Karpas-422 (cell line): ENCODE measurements around the gene NSUN5. TPM values are rescaled to one million over a fixed set of nuclear protein-coding genes. Genes with fewer than 3 reads are reported as not detected.

Source experiments
- DNase-seq: peaks from one replicate; pipeline ENCODE4 v3.0.0-alpha.2; 2015
- H2AFZ ChIP-seq: fragments of 200-600 bp; sonication (generic); 2 replicates; pipeline ENCODE4 v1.6.1; 2014; ENCODE audit warnings: antibody characterized with exemption, low read length, mixed read lengths
- H3K27ac ChIP-seq: fragments of 200-600 bp; sonication (generic); 2 replicates; pipeline ENCODE4 v1.5.1; 2014; ENCODE audit warnings: mild to moderate bottlenecking, low read length, moderate library complexity
- H3K27me3 ChIP-seq: fragments of 200-600 bp; sonication (generic); 2 replicates; pipeline ENCODE4 v1.6.1; 2014; ENCODE audit warnings: low read length, mixed read lengths
- H3K36me3 ChIP-seq: fragments of 200-600 bp; sonication (generic); 2 replicates; pipeline ENCODE4 v1.6.1; 2014; ENCODE audit warnings: low read length, mixed read lengths; ENCODE audit not compliant: insufficient read depth
- H3K4me1 ChIP-seq: fragments of 200-600 bp; sonication (generic); 2 replicates; pipeline ENCODE4 v1.6.1; 2014; ENCODE audit warnings: mild to moderate bottlenecking, low read length, mixed read lengths
- H3K4me2 ChIP-seq: fragments of 200-600 bp; sonication (generic); 2 replicates; pipeline ENCODE4 v1.6.1; 2014; ENCODE audit warnings: low read length, low read depth, mild to moderate bottlenecking; ENCODE audit not compliant: poor library complexity, severe bottlenecking
- H3K4me3 ChIP-seq: fragments of 200-600 bp; sonication (generic); 2 replicates; pipeline ENCODE4 v1.5.1; 2014; ENCODE audit warnings: mild to moderate bottlenecking, antibody characterized with exemption, low read length, mixed read lengths
- H3K79me2 ChIP-seq: fragments of 200-600 bp; sonication (generic); 2 replicates; pipeline ENCODE4 v1.6.1; 2014; ENCODE audit warnings: mild to moderate bottlenecking, low read length, mixed read lengths
- H3K9ac ChIP-seq: fragments of 200-600 bp; sonication (generic); 2 replicates; pipeline ENCODE4 v1.6.0; 2014; ENCODE audit warnings: low read length
- H3K9me2 ChIP-seq: fragments of 200-600 bp; sonication (generic), shearing (Covaris generic); replicated peaks from 2 replicates; pipeline ENCODE4 v1.6.0; 2014; ENCODE audit warnings: mild to moderate bottlenecking, low read length, moderate library complexity; ENCODE audit not compliant: insufficient read depth
- H3K9me3 ChIP-seq: fragments of 300-700, 200-600 bp; sonication (generic); 2 replicates; pipeline ENCODE4 v1.6.1; 2014; ENCODE audit warnings: low read length, mixed read lengths
- H4K20me1 ChIP-seq: fragments of 200-600 bp; sonication (generic); 2 replicates; pipeline ENCODE4 v1.6.1; 2014; ENCODE audit warnings: mild to moderate bottlenecking, antibody characterized with exemption, low read length, low read depth; ENCODE audit not compliant: insufficient read depth
- total RNA-seq: library from RNA; depleted of rRNA; stranded (reverse); fragments of >200 nt; shearing (Covaris generic); gene quantifications from 2 replicates; pipeline ENCODE4 v1.2.3, GENCODE V29; 2014; ENCODE audit warnings: low replicate concordance

The NSUN5 gene
- total RNA-seq, 1 experiment from 2014 or later, result 31.6 TPM

GRCh38 chr7:73349763-73350162, 41.1 kb upstream of the NSUN5 start:
- Histone ChIP-seq H3K36me3 (no peaks in the 10 kb centered on the region), H2AFZ (no peak overlapping the region), H3K9me2 (no peaks in the 10 kb centered on the region), H3K4me3 (no peak overlapping the region), H4K20me1 (no peaks in the 10 kb centered on the region), H3K27me3 (no peaks in the 10 kb centered on the region), H3K79me2 (no peaks in the 10 kb centered on the region), H3K4me1 (no peaks in the 10 kb centered on the region), H3K9me3 (no peaks in the 10 kb centered on the region), H3K27ac (no peak overlapping the region), H3K9ac (no peak overlapping the region), H3K4me2 (no peak overlapping the region)
- DNase-seq, result no peak

DNA sequence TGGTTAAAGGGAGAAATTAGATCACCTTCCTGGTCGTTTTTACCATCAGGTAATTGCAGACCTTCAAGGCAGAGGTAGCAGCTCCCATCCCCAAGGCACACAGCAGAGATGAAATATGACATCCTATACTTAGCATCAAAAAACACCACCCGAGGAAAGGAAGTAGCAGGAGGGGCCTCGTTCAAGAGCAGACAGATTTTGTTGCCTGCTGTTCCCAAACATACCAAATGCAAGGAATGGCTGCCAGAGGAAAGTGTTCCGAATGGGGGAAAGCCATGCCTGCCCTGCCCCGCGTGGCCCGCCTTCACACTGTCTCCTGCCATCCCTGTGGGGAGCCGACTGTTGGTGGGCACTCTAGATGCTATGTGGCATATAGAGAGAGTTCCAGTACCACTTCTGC, 37.3 kb upstream of the NSUN5 start:
- Histone ChIP-seq H3K27me3 (no peaks in the 10 kb centered on the region), H3K9me2 (no peaks in the 10 kb centered on the region), H3K9ac (no peak overlapping the region), H3K36me3 (no peaks in the 10 kb centered on the region), H3K9me3 (no peaks in the 10 kb centered on the region), H3K4me2 (no peak overlapping the region), H3K4me3 (no peak overlapping the region), H2AFZ (no peak overlapping the region), H3K4me1 (no peaks in the 10 kb centered on the region), H3K79me2 (no peaks in the 10 kb centered on the region), H3K27ac (no peak overlapping the region), H4K20me1 (no peaks in the 10 kb centered on the region)
- no peak for DNase-seq

GRCh38 chr7:73345538-73345937, 36.9 kb upstream of the NSUN5 start:
- no peaks in the 10 kb centered on the region for H3K36me3 ChIP-seq
- no peaks in the 10 kb centered on the region for H3K4me1 ChIP-seq
- no peak overlapping the region for H3K4me2 ChIP-seq
- no peak overlapping the region for H3K27ac ChIP-seq
- no peak overlapping the region for H3K9ac ChIP-seq
- H2AFZ ChIP-seq, result no peak overlapping the region
- H3K9me2 ChIP-seq, result no peaks in the 10 kb centered on the region
- DNase-seq, result no peak
- H3K79me2 ChIP-seq, result no peaks in the 10 kb centered on the region
- no peaks in the 10 kb centered on the region for H3K27me3 ChIP-seq
- H3K9me3 ChIP-seq, result no peaks in the 10 kb centered on the region
- H4K20me1 ChIP-seq, result no peaks in the 10 kb centered on the region
- no peak overlapping the region for H3K4me3 ChIP-seq

DNA sequence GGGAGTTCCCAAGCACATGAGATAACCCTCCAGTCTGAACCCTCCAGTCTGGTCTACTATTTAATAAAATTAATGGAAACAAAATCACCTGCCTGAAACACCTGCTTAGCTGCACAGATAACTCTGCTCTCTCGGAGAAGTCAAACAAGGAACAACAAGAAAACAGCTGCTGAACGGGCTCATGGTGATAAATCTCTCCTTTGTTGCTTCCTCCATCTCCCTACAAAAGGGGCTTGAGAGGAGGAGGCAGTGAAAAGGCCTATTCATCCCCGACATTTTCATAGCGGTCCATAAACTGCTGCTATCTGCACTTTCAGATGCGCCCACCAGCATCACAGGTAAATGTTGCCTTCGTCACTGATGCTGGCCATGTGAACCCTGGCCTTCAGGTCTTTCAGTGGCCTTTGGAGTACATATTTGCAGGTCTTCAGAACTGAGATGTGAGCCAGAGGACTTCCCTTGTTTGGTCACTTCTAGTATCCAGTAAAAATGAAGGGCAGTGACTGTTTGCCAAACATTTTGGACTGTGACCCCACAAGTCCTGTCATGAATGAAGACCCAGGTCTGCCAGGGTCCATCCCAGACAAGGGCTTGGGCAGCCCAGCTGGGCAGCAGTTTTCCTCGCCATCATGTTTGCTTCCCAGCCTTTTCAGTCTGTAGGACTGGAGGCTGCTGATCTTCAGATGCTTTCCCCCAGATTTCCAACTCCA, 35.2 kb upstream of the NSUN5 start:
- Histone ChIP-seq H2AFZ (no peak overlapping the region), H3K27ac (no peak overlapping the region), H3K4me2 (no peak overlapping the region), H3K9me3 (no peaks in the 10 kb centered on the region), H3K9ac (no peak overlapping the region), H3K4me3 (no peak overlapping the region), H3K9me2 (no peaks in the 10 kb centered on the region), H4K20me1 (no peaks in the 10 kb centered on the region), H3K4me1 (peaks cover 1% of the 10 kb centered on the region; the same call in 1 of the 2 replicates), H3K36me3 (no peaks in the 10 kb centered on the region), H3K79me2 (no peaks in the 10 kb centered on the region), H3K27me3 (no peaks in the 10 kb centered on the region)
- DNase-seq, result no peak

DNA sequence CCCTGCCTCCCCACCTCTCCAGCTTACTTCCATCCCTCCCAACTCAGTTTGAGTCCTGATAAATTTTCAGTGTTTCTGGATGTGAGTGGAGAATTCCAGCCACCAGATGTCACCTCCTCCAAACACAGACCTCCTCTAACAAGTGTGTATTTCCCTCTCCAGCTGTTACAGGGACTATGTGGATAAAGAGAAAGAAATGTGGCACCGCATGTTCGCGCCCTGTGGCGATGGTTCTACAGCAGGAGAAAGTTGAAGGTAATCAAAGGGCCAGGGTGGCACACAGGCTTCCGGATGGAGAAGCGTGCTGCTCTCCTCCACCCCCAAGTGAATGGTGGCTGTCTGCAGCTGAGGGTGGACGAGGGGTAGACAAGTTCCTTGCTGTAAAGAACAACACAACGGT, 34.0 kb upstream of the NSUN5 start:
- H4K20me1 ChIP-seq, result no peaks in the 10 kb centered on the region
- DNase-seq, result no peak
- H3K9me2 ChIP-seq, result no peaks in the 10 kb centered on the region
- H3K9me3 ChIP-seq, result no peaks in the 10 kb centered on the region
- H3K79me2 ChIP-seq, result no peaks in the 10 kb centered on the region
- no peak overlapping the region for H3K4me3 ChIP-seq
- no peaks in the 10 kb centered on the region for H3K27me3 ChIP-seq
- peaks cover 7% of the 10 kb centered on the region for H3K4me1 ChIP-seq
- H3K36me3 ChIP-seq, result no peaks in the 10 kb centered on the region
- no peak overlapping the region for H3K4me2 ChIP-seq
- H3K27ac ChIP-seq, result no peak overlapping the region
- H3K9ac ChIP-seq, result no peak overlapping the region
- no peak overlapping the region for H2AFZ ChIP-seq

DNA sequence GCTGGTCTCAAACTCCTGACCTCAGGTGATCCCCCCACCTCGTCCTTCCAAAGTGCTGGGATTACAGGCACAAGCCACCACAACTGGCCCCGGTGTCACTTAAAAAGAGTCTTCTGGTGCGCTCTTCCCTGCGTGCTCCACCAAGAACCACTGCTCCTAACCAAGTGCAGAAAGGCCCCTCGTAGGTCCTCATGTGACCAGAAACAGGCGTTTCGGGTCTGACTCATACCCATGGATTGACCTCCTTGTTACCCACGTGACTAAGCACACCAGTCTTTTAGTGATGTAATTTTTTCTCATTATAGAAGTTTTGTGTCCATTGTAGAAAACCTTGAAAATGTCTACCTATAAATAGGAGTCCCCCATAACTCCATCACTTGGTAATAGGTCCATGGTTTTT, 33.3 kb upstream of the NSUN5 start:
- Histone ChIP-seq H3K4me3 (no peak overlapping the region), H3K27ac (no peak overlapping the region), H3K4me2 (no peak overlapping the region), H3K79me2 (no peaks in the 10 kb centered on the region), H3K9ac (no peak overlapping the region), H3K36me3 (no peaks in the 10 kb centered on the region), H3K9me3 (no peaks in the 10 kb centered on the region), H3K27me3 (no peaks in the 10 kb centered on the region), H4K20me1 (no peaks in the 10 kb centered on the region), H3K4me1 (peaks cover 7% of the 10 kb centered on the region), H2AFZ (no peak overlapping the region), H3K9me2 (no peaks in the 10 kb centered on the region)
- no peak for DNase-seq

DNA sequence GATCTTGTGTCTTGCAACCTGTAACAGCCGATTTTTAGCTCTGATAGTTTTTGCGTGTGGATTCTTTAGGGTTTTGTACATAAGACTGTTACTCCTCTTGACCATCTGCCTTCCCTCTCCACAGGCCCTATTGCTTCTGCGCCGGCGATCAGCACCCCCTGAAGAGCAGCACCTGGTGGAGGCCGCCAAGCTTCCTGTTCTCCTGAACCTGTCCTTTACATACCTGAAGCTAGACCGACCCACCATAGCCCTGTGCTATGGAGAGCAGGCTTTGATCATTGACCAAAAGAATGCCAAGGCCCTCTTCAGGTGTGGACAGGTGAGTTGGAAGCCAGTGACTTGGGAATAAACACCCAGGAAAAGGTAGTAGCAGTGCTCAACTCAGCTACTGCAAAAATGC, 31.9 kb upstream of the NSUN5 start:
- Histone ChIP-seq H3K9ac (no peak overlapping the region), H3K4me2 (no peak overlapping the region), H3K36me3 (no peaks in the 10 kb centered on the region), H2AFZ (no peak overlapping the region), H3K9me3 (no peaks in the 10 kb centered on the region), H3K4me3 (no peak overlapping the region), H3K27me3 (no peaks in the 10 kb centered on the region), H3K4me1 (peaks cover 7% of the 10 kb centered on the region), H3K27ac (no peak overlapping the region), H3K79me2 (no peaks in the 10 kb centered on the region), H3K9me2 (no peaks in the 10 kb centered on the region), H4K20me1 (no peaks in the 10 kb centered on the region)
- DNase-seq, result no peak

- H3K4me1 ChIP-seq, result peaks cover 7% of the 10 kb centered on the region
- H3K27ac ChIP-seq, result no peak overlapping the region
- H3K27me3 ChIP-seq, result no peaks in the 10 kb centered on the region
- no peaks in the 10 kb centered on the region for H3K9me2 ChIP-seq
- H3K79me2 ChIP-seq, result no peaks in the 10 kb centered on the region
- H2AFZ ChIP-seq, result no peak overlapping the region
- no peaks in the 10 kb centered on the region for H3K36me3 ChIP-seq
- no peaks in the 10 kb centered on the region for H3K9me3 ChIP-seq
- no peak for DNase-seq
- no peak overlapping the region for H3K4me2 ChIP-seq
- no peak overlapping the region for H3K4me3 ChIP-seq
- H3K9ac ChIP-seq, result no peak overlapping the region
- no peaks in the 10 kb centered on the region for H4K20me1 ChIP-seq
Observed at GRCh38 chr7:73338321-73338720, 29.7 kb upstream of the NSUN5 start.
